SK-N-MC (cell line): ENCODE data around the gene GAN.

Experiments used
- EZH2 ChIP-seq: fragments of 200-600 bp; sonication (generic); IDR thresholded peaks from one replicate; pipeline ENCODE4 v1.6.1; 2017; ENCODE audit warnings: antibody characterized with exemption
- FOXP2 ChIP-seq: optimal IDR thresholded peaks from 2 replicates; pipeline ENCODE3; 2011; ENCODE audit warnings: mild to moderate bottlenecking, moderate library complexity; ENCODE audit not compliant: insufficient read depth; ENCODE audit errors: extremely low read length, control extremely low read depth
- POLR2AphosphoS5 ChIP-seq: IDR thresholded peaks from 2 replicates; pipeline ENCODE4 v1.6.1; 2012; ENCODE audit warnings: mild to moderate bottlenecking, low read depth, low read length, borderline replicate concordance

DNA sequence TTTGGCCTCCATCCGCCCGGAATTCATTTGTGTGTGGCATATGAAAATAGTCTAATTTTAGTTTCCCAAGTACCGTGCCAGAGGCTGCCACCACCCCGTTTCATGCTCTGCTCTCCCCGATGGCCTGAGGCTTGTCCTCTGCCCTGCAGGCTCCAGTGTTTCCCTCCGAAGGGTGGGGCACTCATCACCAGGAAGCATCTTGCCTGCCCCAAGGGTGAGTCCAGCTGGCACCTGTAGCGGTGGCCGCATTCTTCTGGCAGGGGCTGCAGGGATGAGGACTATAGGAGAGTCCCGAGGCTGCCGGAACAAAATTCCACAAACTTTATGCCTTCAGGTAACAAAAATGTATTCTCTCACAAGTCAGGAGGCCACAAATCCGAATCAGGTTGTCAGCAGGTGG is 106.8 kb downstream of the GAN start:
- TF ChIP-seq EZH2 (no peak), POLR2AphosphoS5 (no peak), FOXP2 (no peak)
